Osteocyte (in vitro differentiated cells): Measurements from ENCODE around the gene LPIN1. TPM values are rescaled to one million over a fixed set of nuclear protein-coding genes. Genes with fewer than 3 reads are reported as not detected.

Source experiments
- DNase-seq: peaks from one replicate; pipeline ENCODE4 v3.0.0; 2021; ENCODE audit warnings: mixed read lengths; ENCODE audit not compliant: unreplicated experiment; ENCODE audit errors: extremely low spot score
- H3K27ac Mint-ChIP-seq: one replicate; pipeline ENCODE4 v1.8.0; 2021; ENCODE audit warnings: mild to moderate bottlenecking, mixed read lengths; ENCODE audit not compliant: unreplicated experiment
- H3K27me3 Mint-ChIP-seq: one replicate; pipeline ENCODE4 v1.8.0; 2021; ENCODE audit warnings: mixed read lengths; ENCODE audit not compliant: unreplicated experiment
- H3K36me3 Mint-ChIP-seq: one replicate; pipeline ENCODE4 v1.8.0; 2021; ENCODE audit warnings: mixed read lengths; ENCODE audit not compliant: unreplicated experiment
- H3K4me1 Mint-ChIP-seq: one replicate; pipeline ENCODE4 v1.8.0; 2021; ENCODE audit warnings: mixed read lengths; ENCODE audit not compliant: unreplicated experiment
- H3K4me3 Mint-ChIP-seq: one replicate; pipeline ENCODE4 v1.8.0; 2021; ENCODE audit warnings: mild to moderate bottlenecking, moderate library complexity, mixed read lengths; ENCODE audit not compliant: unreplicated experiment
- H3K9me3 Mint-ChIP-seq: one replicate; pipeline ENCODE4 v1.8.0; 2021; ENCODE audit warnings: mixed read lengths; ENCODE audit not compliant: unreplicated experiment
- CTCF ChIP-seq: fragments of 200-600 bp; sonication (generic); IDR thresholded peaks from 2 replicates; pipeline ENCODE4 v1.5.0; 2021; ENCODE audit warnings: antibody characterized with exemption, mild to moderate bottlenecking, moderate library complexity
- total RNA-seq: library from RNA; stranded (reverse); gene quantifications from 2 replicates; pipeline ENCODE4 v1.2.1, GENCODE V29; 2021

Gene LPIN1
- total RNA-seq, 1 donor from 2014 or later = 26.7 TPM

- DNase-seq = no peak
- Mint-ChIP-seq H3K9me3 (no peaks in the 10 kb centered on the region), H3K27ac (no peak overlapping the region), H3K36me3 (peaks cover 55% of the 10 kb centered on the region), H3K4me1 (peaks cover 11% of the 10 kb centered on the region), H3K27me3 (no peaks in the 10 kb centered on the region), H3K4me3 (no peak overlapping the region)
- TF ChIP-seq CTCF = no peak
Observed at GRCh38 chr2:11768946-11769345, 22.5 kb downstream of the LPIN1 start.

GRCh38 chr2:11769516-11769915 lies 23.1 kb downstream of the LPIN1 start:
- Mint-ChIP-seq H3K4me1 (peaks cover 13% of the 10 kb centered on the region), H3K4me3 (no peak overlapping the region), H3K27ac (no peak overlapping the region), H3K27me3 (no peaks in the 10 kb centered on the region), H3K36me3 (peaks cover 58% of the 10 kb centered on the region), H3K9me3 (no peaks in the 10 kb centered on the region)
- DNase-seq = no peak
- TF ChIP-seq CTCF = no peak

GRCh38 chr2:11770531-11771188 lies 24.2 kb downstream of the LPIN1 start:
- no peaks in the 10 kb centered on the region for H3K27me3 Mint-ChIP-seq
- no peak for DNase-seq
- TF ChIP-seq CTCF = no peak
- H3K4me3 Mint-ChIP-seq = no peak overlapping the region
- H3K36me3 Mint-ChIP-seq = peaks cover 55% of the 10 kb centered on the region
- no peaks in the 10 kb centered on the region for H3K9me3 Mint-ChIP-seq
- peaks cover 16% of the 10 kb centered on the region for H3K4me1 Mint-ChIP-seq
- no peak overlapping the region for H3K27ac Mint-ChIP-seq

- peaks cover 46% of the 10 kb centered on the region for H3K36me3 Mint-ChIP-seq
- H3K9me3 Mint-ChIP-seq = no peaks in the 10 kb centered on the region
- H3K4me3 Mint-ChIP-seq = no peak overlapping the region
- no peak for DNase-seq
- no peak for TF ChIP-seq CTCF
- no peak overlapping the region for H3K27ac Mint-ChIP-seq
- H3K4me1 Mint-ChIP-seq = peaks cover 16% of the 10 kb centered on the region
- no peaks in the 10 kb centered on the region for H3K27me3 Mint-ChIP-seq
Observed at GRCh38 chr2:11771971-11772615, 25.7 kb downstream of the LPIN1 start.

GRCh38 chr2:11773111-11773510 lies 26.7 kb downstream of the LPIN1 start:
- no peak for DNase-seq
- TF ChIP-seq CTCF = no peak
- Mint-ChIP-seq H3K9me3 (no peaks in the 10 kb centered on the region), H3K36me3 (peaks cover 38% of the 10 kb centered on the region), H3K4me3 (no peak overlapping the region), H3K4me1 (peaks cover 16% of the 10 kb centered on the region), H3K27ac (no peak overlapping the region), H3K27me3 (no peaks in the 10 kb centered on the region)
